Stomach (tissue), 4 donors: ENCODE data around the gene ETV6.

ENCODE experiments used
- POLR2A ChIP-seq, 4 donors: fragments of 450-650 bp; IDR thresholded peaks; one replicate each; pipeline ENCODE4 v1.6.1; 2016; ENCODE audit warnings: antibody characterized with exemption in 4 of 4, control low read depth in 2 of 4, mild to moderate bottlenecking in 1 of 4, moderate library complexity in 1 of 4
- POLR2AphosphoS5 ChIP-seq, 3 donors: sonication (generic); formaldehyde crosslinking; IDR thresholded peaks; one replicate each; pipeline ENCODE4 v1.6.1; 2016; ENCODE audit warnings: antibody characterized with exemption in 3 of 3

DNA sequence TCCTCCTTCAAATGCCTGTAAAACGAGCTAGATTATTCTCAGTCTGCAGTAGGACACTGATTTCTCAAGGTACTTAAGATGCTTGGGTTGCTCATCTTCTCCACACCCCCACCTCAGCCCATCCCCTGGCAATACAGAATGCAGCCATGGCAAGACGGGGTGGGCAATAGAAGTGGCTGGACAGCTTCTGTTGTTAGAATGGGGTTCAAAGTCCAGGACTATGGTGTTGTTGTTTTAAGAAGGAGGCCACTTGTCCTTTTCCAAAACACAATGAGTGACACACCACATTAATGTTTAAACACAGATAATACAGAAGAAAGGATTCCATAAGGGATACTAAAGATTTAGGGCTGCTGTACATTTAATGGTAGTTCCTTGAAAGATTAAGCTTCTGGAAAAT lies 232.4 kb downstream of the ETV6 start:
- TF ChIP-seq POLR2A (IDR thresholded peaks at IDR 0.05) (no peak), POLR2AphosphoS5 (IDR thresholded peaks at IDR 0.05) (no peak)
